ENCODE results near the gene MCEMP1.
A peak's percentile ranks its signal among the peaks of the same experiment; 100 is the strongest.
"Not testable (repeated sequence)": the region's sequence is repeated elsewhere in the genome, so short reads cannot be mapped to it uniquely, and the experiment has no call there.

MCEMP1 gene

GRCh38 chr19:7643629-7644549 is 33.0 kb upstream of the MCEMP1 start:
- DNase-seq = not testable (repeated sequence)

- no peak for DNase-seq
These were observed 32.4 kb upstream of the MCEMP1 start for GRCh38 chr19:7644550-7644877.

- DNase-seq = no peak
These were observed 31.7 kb upstream of the MCEMP1 start for GRCh38 chr19:7645163-7645562.

GRCh38 chr19:7645656-7646425 is 31.0 kb upstream of the MCEMP1 start:
- no peak for DNase-seq

GRCh38 chr19:7646426-7646700 is 30.5 kb upstream of the MCEMP1 start:
- no peak for DNase-seq

- DNase-seq = no peak
These were observed 29.7 kb upstream of the MCEMP1 start for GRCh38 chr19:7647156-7647555.

- DNase-seq = no peak
These were observed 28.4 kb upstream of the MCEMP1 start for GRCh38 chr19:7648265-7649014.

- DNase-seq = no peak
These were observed 26.7 kb upstream of the MCEMP1 start for GRCh38 chr19:7650148-7650547.

- peak; percentile 62 for DNase-seq
These were observed 24.7 kb upstream of the MCEMP1 start for GRCh38 chr19:7652061-7652641.

- DNase-seq = no peak
These were observed 22.5 kb upstream of the MCEMP1 start for GRCh38 chr19:7654401-7654800.

- DNase-seq = no peak
These were observed 21.3 kb upstream of the MCEMP1 start for GRCh38 chr19:7655581-7655980.

GRCh38 chr19:7657131-7657751 is 19.6 kb upstream of the MCEMP1 start:
- no peak for DNase-seq

GRCh38 chr19:7658219-7658686 is 18.6 kb upstream of the MCEMP1 start:
- DNase-seq = no peak

GRCh38 chr19:7661744-7662538 is 14.9 kb upstream of the MCEMP1 start:
- DNase-seq = no peak

- no peak for DNase-seq
These were observed 14.2 kb upstream of the MCEMP1 start for GRCh38 chr19:7662657-7663056.

GRCh38 chr19:7663706-7664105 is 13.2 kb upstream of the MCEMP1 start:
- DNase-seq = no peak

- peak; percentile 65 for DNase-seq
These were observed 11.8 kb upstream of the MCEMP1 start for GRCh38 chr19:7665076-7665475.

GRCh38 chr19:7668842-7669241 is 8.0 kb upstream of the MCEMP1 start, which contains the start of gene RETN:
Gene RETN (plus strand): TSS chr19:7669049. CDS start chr19:7669327, 278 bp downstream.
- DNase-seq = no peak

GRCh38 chr19:7669641-7670040 is 7.2 kb upstream of the MCEMP1 start:
- no peak for DNase-seq

GRCh38 chr19:7670150-7670783 is 6.6 kb upstream of the MCEMP1 start:
- no peak for DNase-seq

GRCh38 chr19:7670790-7671189 is 6.1 kb upstream of the MCEMP1 start:
- no peak for DNase-seq
